Bronchial epithelial cell (primary cell): ENCODE measurements around the gene MUC2. TPM values are rescaled to one million over a fixed set of nuclear protein-coding genes. Genes with fewer than 3 reads are reported as not detected.

Source experiments
- DNase-seq: peaks from one replicate; pipeline ENCODE4 v3.0.0-alpha.2; 2010; ENCODE audit warnings: low read depth
- FAIRE-seq: peaks from 2 replicates; lab custom pipeline; 2011; peaks lifted over from hg19 to GRCh38; lab: Jason Lieb, UNC
- H3K27me3 ChIP-seq: 2 replicates; pipeline ENCODE4 v1.5.1; 2011; ENCODE audit warnings: low read length; ENCODE audit not compliant: control insufficient read depth, insufficient read depth
- H3K36me3 ChIP-seq: 2 replicates; pipeline ENCODE4 v1.5.1; 2011; ENCODE audit warnings: low read length; ENCODE audit not compliant: control insufficient read depth, insufficient read depth
- H3K4me3 ChIP-seq: 2 replicates; pipeline ENCODE4 v1.5.1; 2011; ENCODE audit warnings: mild to moderate bottlenecking, low read depth, low read length, control low read depth
- CTCF ChIP-seq: IDR thresholded peaks from 2 replicates; pipeline ENCODE4 v1.5.1; 2011; ENCODE audit warnings: mild to moderate bottlenecking, moderate library complexity, low read length, control low read depth, inconsistent platforms; ENCODE audit not compliant: insufficient read depth, severe bottlenecking
- total RNA-seq: library from RNA; depleted of rRNA; stranded (reverse); fragments of >200 nt; gene quantifications from 2 replicates; pipeline ENCODE4 v1.2.1, GENCODE V29; 2014

MUC2 gene
- total RNA-seq, 1 donor from 2014 or later: not detected

- Histone ChIP-seq H3K4me3 (no peak overlapping the region), H3K27me3 (no peaks in the 10 kb centered on the region), H3K36me3 (no peaks in the 10 kb centered on the region)
- no peak for DNase-seq
- FAIRE-seq: no peak
- no peak for TF ChIP-seq CTCF
Observed at GRCh38 chr11:1035577-1036283, 38.9 kb upstream of the MUC2 start.

- no peak for TF ChIP-seq CTCF
- no peaks in the 10 kb centered on the region for H3K36me3 ChIP-seq
- H3K27me3 ChIP-seq: no peaks in the 10 kb centered on the region
- DNase-seq (no peak), FAIRE-seq (no peak)
- no peak within 1 kb of the TSS for H3K4me3 ChIP-seq
Observed at GRCh38 chr11:1036303-1036923, 38.3 kb upstream of the MUC2 start, which contains the start of gene MUC6. Gene MUC6 (minus strand): TSS chr11:1036718. CDS start chr11:1036655, 63 bp downstream.

GRCh38 chr11:1036931-1037330 is 37.7 kb upstream of the MUC2 start:
- no peak for TF ChIP-seq CTCF

GRCh38 chr11:1037506-1038055 is 37.1 kb upstream of the MUC2 start:
- Histone ChIP-seq H3K4me3 (no peak overlapping the region), H3K36me3 (no peaks in the 10 kb centered on the region), H3K27me3 (peaks cover 2% of the 10 kb centered on the region)
- DNase-seq (no peak), FAIRE-seq (no peak)
- no peak for TF ChIP-seq CTCF

More at GRCh38 chr11:1036931-1037330, 37.7 kb upstream of the MUC2 start:
- H3K27me3 ChIP-seq: peaks cover 1% of the 10 kb centered on the region
- FAIRE-seq: no peak
- H3K4me3 ChIP-seq: no peak overlapping the region
- no peak for DNase-seq
- no peaks in the 10 kb centered on the region for H3K36me3 ChIP-seq

GRCh38 chr11:1038361-1038760 is 36.3 kb upstream of the MUC2 start:
- H3K27me3 ChIP-seq: peaks cover 2% of the 10 kb centered on the region
- no peak for TF ChIP-seq CTCF
- no peaks in the 10 kb centered on the region for H3K36me3 ChIP-seq
- FAIRE-seq (no peak), DNase-seq (no peak)
- no peak overlapping the region for H3K4me3 ChIP-seq
